Mucosa of rectum (tissue), 2 donors: ENCODE results near the gene DHX34.

Experiments used
- H3K27ac ChIP-seq, 2 donors: one replicate each; pipeline ENCODE4 v1.7.0; 2013; ENCODE audit warnings: inconsistent platforms in 2 of 2, low read depth in 2 of 2, low read length in 2 of 2
- H3K27me3 ChIP-seq, 2 donors: one replicate each; pipeline ENCODE4 v1.7.0; 2013; ENCODE audit warnings: low read length in 2 of 2; ENCODE audit not compliant: control insufficient read depth in 2 of 2, insufficient read depth in 2 of 2
- H3K36me3 ChIP-seq, 2 donors: one replicate each; pipeline ENCODE4 v1.7.0; 2013; ENCODE audit warnings: low read length in 2 of 2; ENCODE audit not compliant: control insufficient read depth in 2 of 2, insufficient read depth in 2 of 2
- H3K4me1 ChIP-seq, 2 donors: one replicate each; pipeline ENCODE4 v1.7.0; 2013; ENCODE audit warnings: low read length in 2 of 2, mild to moderate bottlenecking in 1 of 2; ENCODE audit not compliant: control insufficient read depth in 2 of 2, insufficient read depth in 2 of 2
- H3K4me3 ChIP-seq, 2 donors: one replicate each; pipeline ENCODE4 v1.7.0; 2013; ENCODE audit warnings: low read length in 2 of 2
- H3K9ac ChIP-seq, 2 donors: one replicate each; pipeline ENCODE4 v1.7.0; 2013; ENCODE audit warnings: low read length in 2 of 2, low read depth in 1 of 2, mild to moderate bottlenecking in 1 of 2
- H3K9me3 ChIP-seq, 2 donors: one replicate each; pipeline ENCODE4 v1.7.0; 2013; ENCODE audit warnings: low read length in 2 of 2; ENCODE audit not compliant: control insufficient read depth in 2 of 2
- donor health status: healthy.
- donor health status: Normal muscosa, but diverticular disease.

Gene DHX34

DNA sequence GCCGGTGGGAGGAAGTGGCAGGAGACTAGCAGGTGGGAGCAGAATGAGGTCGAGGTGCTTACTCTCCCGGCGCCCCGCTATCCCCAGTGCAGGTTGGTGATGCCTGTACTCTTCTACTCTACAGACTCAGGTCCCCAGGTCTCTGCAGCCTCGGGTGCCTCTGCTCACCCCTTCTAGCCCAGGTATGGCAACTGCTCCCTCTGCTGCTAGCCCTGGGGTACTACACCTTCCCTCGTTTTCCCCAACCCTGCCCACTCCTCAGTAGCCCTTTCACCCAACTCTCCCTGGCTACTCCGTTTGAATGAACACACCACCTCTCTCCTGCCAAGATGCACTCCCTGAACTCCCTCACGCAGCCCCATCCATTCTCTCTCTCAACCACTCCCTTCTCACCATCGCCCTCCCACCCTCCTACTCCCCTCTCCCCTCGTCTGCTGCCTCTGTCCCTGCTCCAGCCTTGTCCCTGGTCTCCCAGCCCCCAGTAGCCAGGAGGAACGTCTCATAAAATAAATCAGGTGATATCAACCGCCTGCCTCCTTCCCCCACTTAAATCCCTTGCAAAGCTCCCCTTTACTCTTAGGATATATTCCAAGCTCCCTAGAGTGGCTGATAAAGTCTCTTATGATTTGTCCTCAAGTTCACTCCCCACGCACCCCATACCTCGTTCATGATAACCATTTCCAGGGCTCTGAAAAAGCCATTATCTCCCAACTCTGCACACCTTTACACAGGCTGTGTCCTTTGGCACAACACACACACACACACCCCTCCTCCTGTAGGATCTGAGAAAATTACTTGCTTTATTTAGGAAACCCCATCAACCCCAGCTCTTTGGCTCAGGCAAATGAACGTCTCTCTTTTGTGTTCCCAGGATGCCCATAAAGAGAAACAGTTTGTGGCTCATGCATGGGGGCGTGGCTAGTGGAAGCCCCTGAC, 78.4 kb downstream of the DHX34 start:
- Histone ChIP-seq H3K36me3 (no peaks in the 10 kb centered on the region), H3K27me3 (peaks cover 28 to 46% of the 10 kb centered on the region in 2 donors), H3K4me1 (peaks cover 7 to 11% of the 10 kb centered on the region in 2 donors), H3K9me3 (no peaks in the 10 kb centered on the region), H3K27ac (no peak overlapping the region), H3K9ac (no peak overlapping the region), H3K4me3 (peak overlapping the region in 1 of 2 donors; percentile 20)

DNA sequence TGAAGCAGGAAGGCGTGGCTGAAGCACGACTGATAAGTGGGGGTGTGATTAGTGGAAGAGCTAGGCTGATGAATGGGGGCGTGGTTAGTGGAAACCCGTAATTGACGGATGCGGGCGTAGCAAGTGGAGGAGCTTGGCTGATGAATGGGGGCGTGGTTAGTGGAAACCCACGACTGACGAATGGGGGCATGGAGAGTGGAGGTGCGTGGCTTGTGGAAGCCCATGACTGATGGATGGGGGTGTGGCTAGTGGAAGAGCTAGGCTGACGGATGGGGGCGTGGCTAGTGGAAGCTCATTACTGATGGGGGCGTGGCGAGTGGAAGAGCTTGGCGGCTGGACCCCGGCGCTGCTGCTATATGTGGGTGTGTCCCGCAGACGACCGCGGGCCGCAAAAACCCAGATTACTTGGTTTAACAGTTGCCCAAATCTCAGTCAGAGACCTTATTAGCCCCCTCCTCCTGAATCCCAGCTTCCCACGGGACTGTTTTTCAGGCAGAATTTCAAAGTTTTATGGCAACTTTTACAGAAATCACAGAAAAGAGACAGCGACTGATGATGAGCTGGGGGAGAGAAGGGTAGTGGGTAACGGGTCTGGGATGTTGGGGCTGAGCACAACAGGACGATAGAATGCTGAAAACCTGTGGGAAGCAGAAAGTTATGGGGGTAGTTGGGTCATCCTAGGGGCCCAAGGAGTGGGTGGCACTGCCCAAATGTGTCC, 79.2 kb downstream of the DHX34 start:
- no peaks in the 10 kb centered on the region for H3K9me3 ChIP-seq
- H3K9ac ChIP-seq: no peak overlapping the region
- H3K4me3 ChIP-seq: peak overlapping the region in 1 of 2 donors; percentile 20
- H3K27me3 ChIP-seq: peaks cover 20 to 40% of the 10 kb centered on the region in 2 donors
- no peak overlapping the region for H3K27ac ChIP-seq
- H3K4me1 ChIP-seq: peaks cover 7 to 11% of the 10 kb centered on the region in 2 donors
- no peaks in the 10 kb centered on the region for H3K36me3 ChIP-seq

DNA sequence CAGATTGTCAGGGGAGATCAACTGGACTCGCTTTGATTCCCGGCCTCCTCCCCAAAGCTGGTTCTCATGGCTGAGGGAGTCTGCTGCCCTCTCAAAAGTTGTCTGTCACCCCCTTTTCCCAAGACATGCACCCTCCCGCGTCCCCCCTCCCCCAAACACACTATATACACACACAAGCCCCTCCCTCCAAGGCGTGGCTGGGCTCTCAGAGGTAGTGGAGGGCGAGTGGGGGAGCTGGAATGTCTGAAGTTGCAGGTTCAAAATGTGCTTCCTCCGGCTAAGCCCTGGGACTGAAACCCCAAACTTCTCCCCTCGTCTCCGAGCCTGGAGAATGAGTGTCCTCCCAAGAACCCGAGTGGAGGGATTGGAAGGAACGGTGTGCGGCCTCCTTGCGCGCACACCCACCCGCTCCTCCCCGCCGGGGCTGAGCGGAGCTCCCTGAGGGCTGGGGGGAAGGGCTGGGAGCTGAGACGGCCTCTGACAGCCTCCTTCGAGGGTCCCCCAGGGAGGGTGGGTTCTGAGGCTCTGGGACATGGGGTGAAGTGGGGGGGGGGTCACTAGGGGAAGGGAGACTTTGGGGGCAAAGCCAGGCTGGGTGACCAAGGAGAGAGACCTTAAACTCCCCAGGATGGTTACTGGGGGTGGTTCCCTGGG, 80.2 kb downstream of the DHX34 start:
- Histone ChIP-seq H3K9me3 (no peaks in the 10 kb centered on the region), H3K4me1 (peaks cover 7 to 11% of the 10 kb centered on the region in 2 donors), H3K36me3 (no peaks in the 10 kb centered on the region), H3K27ac (no peak overlapping the region), H3K4me3 (no peak overlapping the region), H3K27me3 (peaks cover 17 to 36% of the 10 kb centered on the region in 2 donors), H3K9ac (no peak overlapping the region)

DNA sequence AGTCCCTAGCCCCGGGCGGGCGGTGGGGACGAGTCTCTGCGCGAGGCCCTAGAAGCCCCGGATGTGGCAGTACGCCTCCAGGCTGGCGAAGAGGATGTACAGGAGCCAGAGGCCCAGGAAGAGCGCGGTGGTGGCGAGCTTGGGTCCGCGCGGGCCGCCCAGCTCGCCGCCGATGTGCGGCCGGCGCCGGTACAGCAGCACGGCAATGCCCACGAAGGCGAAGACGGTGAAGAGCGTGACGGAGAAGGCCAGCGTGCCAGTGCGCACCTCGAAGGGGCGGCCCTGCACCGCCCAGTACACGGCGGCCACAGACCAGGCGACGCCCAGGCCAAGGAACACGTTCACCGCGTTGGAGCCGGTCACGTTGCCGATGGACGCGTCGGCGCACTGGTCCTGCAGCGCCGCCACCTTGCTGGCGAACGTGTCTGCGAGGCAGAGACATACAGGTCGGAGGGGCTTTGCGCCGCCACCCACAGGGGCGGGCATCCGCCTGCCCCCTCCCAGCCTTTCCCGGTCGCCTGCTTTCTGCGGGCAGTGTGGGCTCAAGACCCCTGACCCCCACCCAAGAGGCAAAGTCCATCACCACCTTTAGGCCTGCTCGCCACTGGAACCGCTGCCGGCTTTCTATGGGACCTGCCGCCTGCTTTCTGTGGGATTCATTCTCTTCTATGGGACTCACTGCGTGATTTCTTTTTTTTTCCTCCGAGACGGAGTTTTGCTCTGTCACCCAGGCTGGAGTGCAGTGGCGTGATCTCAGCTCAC, 81.1 kb downstream of the DHX34 start:
- Histone ChIP-seq H3K4me1 (peaks cover 7 to 11% of the 10 kb centered on the region in 2 donors), H3K4me3 (peak overlapping the region in 1 of 2 donors; percentile 29), H3K9me3 (no peaks in the 10 kb centered on the region), H3K36me3 (no peaks in the 10 kb centered on the region), H3K27ac (no peak overlapping the region), H3K27me3 (peaks cover 17 to 34% of the 10 kb centered on the region in 2 donors), H3K9ac (no peak overlapping the region)

DNA sequence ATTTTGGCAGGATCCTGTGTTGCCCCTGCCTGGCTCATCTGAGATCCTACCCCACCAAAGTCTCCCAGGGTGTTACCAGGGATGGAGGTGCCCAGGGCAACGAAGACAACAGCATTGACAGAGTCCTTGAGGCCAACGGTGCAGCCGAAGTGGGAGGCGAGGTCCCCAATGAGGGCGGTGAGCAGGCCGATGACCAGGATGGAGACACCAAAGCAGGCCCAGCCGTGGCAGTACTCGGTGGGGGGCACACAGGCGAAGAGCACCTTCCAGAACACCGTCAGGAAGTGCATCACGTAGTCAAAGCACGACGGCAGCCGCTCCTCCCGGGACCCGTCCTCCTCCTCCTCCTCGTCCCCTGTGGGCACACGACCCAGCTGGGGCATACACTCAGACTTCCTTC, 83.0 kb downstream of the DHX34 start:
- no peaks in the 10 kb centered on the region for H3K9me3 ChIP-seq
- peaks cover 7 to 11% of the 10 kb centered on the region in 2 donors for H3K4me1 ChIP-seq
- H3K27me3 ChIP-seq: peaks cover 17 to 30% of the 10 kb centered on the region in 2 donors
- H3K9ac ChIP-seq: no peak overlapping the region
- H3K36me3 ChIP-seq: no peaks in the 10 kb centered on the region
- H3K27ac ChIP-seq: no peak overlapping the region
- H3K4me3 ChIP-seq: no peak overlapping the region
